NCI-H1694 (cell line): ENCODE data around the gene ADGRG3.

Experiments used
- DNase-seq: peaks from one replicate; lab custom pipeline; 2025; lab: John Stamatoyannopoulos, UW

Gene ADGRG3

GRCh38 chr16:57736419-57737351 lies 68.6 kb downstream of the ADGRG3 start:
- DNase-seq: peak; percentile 40

- no peak for DNase-seq
Measured at GRCh38 chr16:57738844-57739243, 70.7 kb downstream of the ADGRG3 start.
